ENCODE results near the gene TRAK1.

Gene TRAK1

GRCh38 chr3:42163622-42164244 lies 72.6 kb downstream of the TRAK1 start:
- Histone ChIP-seq H3K9ac (ENCODE audit: low read length) (no peak overlapping the region), H3K4me2 (ENCODE audit: low read depth, low read length) (no peak overlapping the region), H4K20me1 (ENCODE audit: insufficient read depth, low read length) (no peaks in the 10 kb centered on the region), H3K4me1 (ENCODE audit: low read length) (peaks cover 13% of the 10 kb centered on the region; the same call in 1 of the 2 replicates), H3K27ac (ENCODE audit: low read length) (no peak overlapping the region), H3K9me3 (replicated peaks; ENCODE audit: insufficient read depth, low read length) (no peaks in the 10 kb centered on the region), H3K27me3 (replicated peaks; ENCODE audit: insufficient read depth, low read length) (no peaks in the 10 kb centered on the region), H3K4me3 (ENCODE audit: low read length) (no peak overlapping the region), H3F3A (ENCODE audit: insufficient read depth, low read length) (peaks cover 7% of the 10 kb centered on the region), H3K79me2 (ENCODE audit: low read length) (peaks cover 76% of the 10 kb centered on the region), H2AFZ (ENCODE audit: low read length) (no peak overlapping the region), H3K36me3 (replicated peaks; ENCODE audit: insufficient read depth, low read length) (no peaks in the 10 kb centered on the region), H3K9me2 (replicated peaks; ENCODE audit: insufficient read depth, low read length) (no peaks in the 10 kb centered on the region)
- no peak for DNase-seq
- no peak for TF ChIP-seq EZH2phosphoT487 (IDR thresholded peaks at IDR 0.05; ENCODE audit: low read length)
- no peak for TF ChIP-seq CTCF (IDR thresholded peaks at IDR 0.05; ENCODE audit: low read length)

GRCh38 chr3:42164656-42165055 lies 73.5 kb downstream of the TRAK1 start:
- H3K27me3 ChIP-seq (replicated peaks; ENCODE audit: insufficient read depth, low read length), result no peaks in the 10 kb centered on the region
- no peak for DNase-seq
- no peaks in the 10 kb centered on the region for H3K9me2 ChIP-seq (replicated peaks; ENCODE audit: insufficient read depth, low read length)
- H2AFZ ChIP-seq (ENCODE audit: low read length), result no peak overlapping the region
- H3K27ac ChIP-seq (ENCODE audit: low read length), result no peak overlapping the region
- H3K9ac ChIP-seq (ENCODE audit: low read length), result no peak overlapping the region
- no peak overlapping the region for H3K4me2 ChIP-seq (ENCODE audit: low read depth, low read length)
- no peaks in the 10 kb centered on the region for H3K9me3 ChIP-seq (replicated peaks; ENCODE audit: insufficient read depth, low read length)
- no peak overlapping the region for H3K4me3 ChIP-seq (ENCODE audit: low read length)
- TF ChIP-seq EZH2 (optimal IDR thresholded peaks at IDR 0.05; ENCODE audit: low read depth, low read length) (no peak), EZH2phosphoT487 (IDR thresholded peaks at IDR 0.05; ENCODE audit: low read length) (no peak), CTCF (IDR thresholded peaks at IDR 0.05; ENCODE audit: low read length) (no peak)
- H4K20me1 ChIP-seq (ENCODE audit: insufficient read depth, low read length), result no peaks in the 10 kb centered on the region
- H3K36me3 ChIP-seq (replicated peaks; ENCODE audit: insufficient read depth, low read length), result no peaks in the 10 kb centered on the region
- peaks cover 6% of the 10 kb centered on the region; the same call in 1 of the 2 replicates for H3K4me1 ChIP-seq (ENCODE audit: low read length)
- no peaks in the 10 kb centered on the region for H3F3A ChIP-seq (ENCODE audit: insufficient read depth, low read length)
- H3K79me2 ChIP-seq (ENCODE audit: low read length), result peaks cover 76% of the 10 kb centered on the region

GRCh38 chr3:42165211-42165610 lies 74.1 kb downstream of the TRAK1 start:
- H3K9ac ChIP-seq (ENCODE audit: low read length), result no peak overlapping the region
- peaks cover 77% of the 10 kb centered on the region for H3K79me2 ChIP-seq (ENCODE audit: low read length)
- H3K9me2 ChIP-seq (replicated peaks; ENCODE audit: insufficient read depth, low read length), result no peaks in the 10 kb centered on the region
- H2AFZ ChIP-seq (ENCODE audit: low read length), result no peak overlapping the region
- no peak overlapping the region for H3K4me2 ChIP-seq (ENCODE audit: low read depth, low read length)
- no peak for DNase-seq
- no peaks in the 10 kb centered on the region for H4K20me1 ChIP-seq (ENCODE audit: insufficient read depth, low read length)
- no peak overlapping the region for H3K4me3 ChIP-seq (ENCODE audit: low read length)
- H3K4me1 ChIP-seq (ENCODE audit: low read length), result peaks cover 5% of the 10 kb centered on the region; the same call in 1 of the 2 replicates
- no peaks in the 10 kb centered on the region for H3K27me3 ChIP-seq (replicated peaks; ENCODE audit: insufficient read depth, low read length)
- H3K9me3 ChIP-seq (replicated peaks; ENCODE audit: insufficient read depth, low read length), result no peaks in the 10 kb centered on the region
- H3F3A ChIP-seq (ENCODE audit: insufficient read depth, low read length), result no peaks in the 10 kb centered on the region
- TF ChIP-seq CTCF (IDR thresholded peaks at IDR 0.05; ENCODE audit: low read length), result no peak
- H3K27ac ChIP-seq (ENCODE audit: low read length), result no peak overlapping the region
- H3K36me3 ChIP-seq (replicated peaks; ENCODE audit: insufficient read depth, low read length), result no peaks in the 10 kb centered on the region

All from MM.1S (cell line).